Neural progenitor cell (in vitro differentiated cells): ENCODE results near the gene TFPT. TPM values are rescaled to one million over a fixed set of nuclear protein-coding genes. Genes with fewer than 3 reads are reported as not detected.

Experiments used
- DNase-seq: peaks from one replicate; pipeline ENCODE4 v3.0.0-alpha.2; 2016; ENCODE audit warnings: low spot score
- H2AFZ ChIP-seq: fragments of 200-600 bp; sonication (generic); replicated peaks from 2 replicates; pipeline ENCODE4 v1.6.1; 2016; ENCODE audit warnings: antibody characterized with exemption
- H3F3A ChIP-seq: fragments of 200-600 bp; sonication (generic); 2 replicates; pipeline ENCODE4 v1.6.1; 2016; ENCODE audit warnings: antibody characterized with exemption, low read depth
- H3K27ac ChIP-seq: fragments of 200-600 bp; sonication (generic); 2 replicates; pipeline ENCODE4 v1.5.1; 2016; ENCODE audit warnings: mild to moderate bottlenecking
- H3K27me3 ChIP-seq: fragments of 200-600 bp; sonication (generic); 2 replicates; pipeline ENCODE4 v1.6.1; 2016; ENCODE audit warnings: mild to moderate bottlenecking, moderate library complexity
- H3K36me3 ChIP-seq: fragments of 200-600 bp; sonication (generic); 2 replicates; pipeline ENCODE4 v1.5.1; 2016
- H3K4me1 ChIP-seq: fragments of 200-600 bp; sonication (generic); 2 replicates; pipeline ENCODE4 v1.6.1; 2016; ENCODE audit warnings: mixed run types
- H3K4me2 ChIP-seq: fragments of 200-600 bp; sonication (generic); 2 replicates; pipeline ENCODE4 v1.6.1; 2016
- H3K4me3 ChIP-seq: fragments of 200-600 bp; sonication (generic); 2 replicates; pipeline ENCODE4 v1.5.1; 2016
- H3K79me2 ChIP-seq: fragments of 200-600 bp; sonication (generic); 2 replicates; pipeline ENCODE4 v1.6.1; 2016; ENCODE audit warnings: low read depth
- H3K9ac ChIP-seq: fragments of 200-600 bp; sonication (generic); 2 replicates; pipeline ENCODE4 v1.6.1; 2016
- H3K9me3 ChIP-seq: fragments of 200-600 bp; sonication (generic); 2 replicates; pipeline ENCODE4 v1.5.1; 2016; ENCODE audit warnings: low read depth
- H4K20me1 ChIP-seq: fragments of 200-600 bp; sonication (generic); 2 replicates; pipeline ENCODE4 v1.6.1; 2016; ENCODE audit warnings: low read depth
- H3K27ac Mint-ChIP-seq: 3 replicates; pipeline ENCODE4 v1.8.0; 2021; ENCODE audit warnings: mixed read lengths
- H3K27me3 Mint-ChIP-seq: 2 replicates; pipeline ENCODE4 v1.8.0; 2022; ENCODE audit warnings: low read depth, mild to moderate bottlenecking, inconsistent platforms, moderate library complexity, mixed read lengths; ENCODE audit not compliant: insufficient read depth
- H3K36me3 Mint-ChIP-seq: 3 replicates; pipeline ENCODE4 v1.8.0; 2021; ENCODE audit warnings: mixed read lengths
- H3K4me1 Mint-ChIP-seq: 3 replicates; pipeline ENCODE4 v1.8.0; 2021; ENCODE audit warnings: mixed read lengths
- H3K4me3 Mint-ChIP-seq: 3 replicates; pipeline ENCODE4 v1.8.0; 2021; ENCODE audit warnings: mild to moderate bottlenecking, moderate library complexity, mixed read lengths
- H3K9me3 Mint-ChIP-seq: 3 replicates; pipeline ENCODE4 v1.8.0; 2020; ENCODE audit warnings: mixed read lengths
- CTCF ChIP-seq: fragments of 200-600 bp; sonication (generic); IDR thresholded peaks from 2 replicates; pipeline ENCODE4 v1.5.1; 2017; ENCODE audit warnings: antibody characterized with exemption, mild to moderate bottlenecking
- EZH2 ChIP-seq: fragments of 200-600 bp; sonication (generic); IDR thresholded peaks from 2 replicates; pipeline ENCODE4 v1.6.1; 2017; ENCODE audit warnings: antibody characterized with exemption, mild to moderate bottlenecking, moderate library complexity
- EZH2phosphoT487 ChIP-seq: fragments of 200-600 bp; sonication (generic); IDR thresholded peaks from 2 replicates; pipeline ENCODE4 v1.6.1; 2017; ENCODE audit warnings: antibody characterized with exemption
- total RNA-seq: library from RNA; depleted of rRNA; stranded (reverse); fragments of >200 nt; gene quantifications from 2 replicates; pipeline ENCODE4 v1.2.3, GENCODE V29; 2015; ENCODE audit warnings: low replicate concordance

TFPT gene
- total RNA-seq, 1 donor from 2014 or later = 9.4 TPM

- H3F3A ChIP-seq = peaks cover 21% of the 10 kb centered on the region
- Mint-ChIP-seq H3K4me3 (no peak overlapping the region), H3K4me1 (peaks cover 22% of the 10 kb centered on the region), H3K27me3 (peaks cover 12% of the 10 kb centered on the region), H3K36me3 (peaks cover 13% of the 10 kb centered on the region), H3K9me3 (peaks cover 34% of the 10 kb centered on the region), H3K27ac (peak overlapping the region; percentile 22)
- H3K27me3 ChIP-seq = peaks cover 39% of the 10 kb centered on the region
- no peaks in the 10 kb centered on the region for H3K9me3 ChIP-seq
- peaks cover 4% of the 10 kb centered on the region for H3K4me1 ChIP-seq
- H3K4me3 ChIP-seq = no peak overlapping the region
- no peak for DNase-seq
- TF ChIP-seq EZH2phosphoT487 (no peak), CTCF (no peak), EZH2 (no peak)
- no peak overlapping the region for H3K4me2 ChIP-seq
- no peak overlapping the region for H3K9ac ChIP-seq
- no peak overlapping the region for H3K27ac ChIP-seq
- no peak overlapping the region for H2AFZ ChIP-seq
- peaks cover 2% of the 10 kb centered on the region for H4K20me1 ChIP-seq
- H3K79me2 ChIP-seq = peaks cover 9% of the 10 kb centered on the region
- H3K36me3 ChIP-seq = no peaks in the 10 kb centered on the region
These were observed 47.4 kb upstream of the TFPT start for GRCh38 chr19:54162884-54163283.

DNA sequence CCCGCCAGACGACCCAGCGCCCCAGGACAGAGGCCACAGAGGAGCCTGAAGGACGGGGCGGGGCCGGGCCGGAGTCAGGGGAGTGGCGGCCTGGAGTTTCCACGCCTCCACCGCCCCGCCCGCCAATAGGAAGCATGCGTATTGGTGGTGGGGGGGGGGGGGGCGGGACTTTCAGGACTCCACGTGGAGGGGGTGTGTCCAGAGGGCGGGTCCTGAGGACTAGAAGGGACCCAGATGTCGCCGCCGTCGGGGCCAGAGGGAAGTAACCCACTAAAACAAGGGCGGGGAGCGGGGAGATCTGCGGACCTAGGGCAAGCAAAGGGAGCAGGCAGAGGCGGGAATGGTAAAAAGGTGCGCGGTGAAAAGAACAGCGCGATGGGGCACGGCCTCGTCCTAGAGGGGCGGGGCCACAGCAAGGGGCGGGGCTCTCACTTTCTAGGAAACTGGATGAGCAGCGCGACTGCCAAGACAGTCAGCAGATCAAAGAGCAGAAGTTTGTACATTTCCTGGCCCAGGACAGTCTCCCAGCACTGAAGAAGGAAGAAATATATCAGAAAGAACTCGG is 46.9 kb upstream of the TFPT start:
- H3K27ac ChIP-seq = no peak overlapping the region
- H3K9me3 ChIP-seq = no peaks in the 10 kb centered on the region
- peaks cover 9% of the 10 kb centered on the region for H3K79me2 ChIP-seq
- H4K20me1 ChIP-seq = peaks cover 2% of the 10 kb centered on the region
- Mint-ChIP-seq H3K9me3 (peaks cover 34% of the 10 kb centered on the region), H3K36me3 (peaks cover 13% of the 10 kb centered on the region), H3K4me3 (peak overlapping the region; percentile 64), H3K27me3 (peaks cover 15% of the 10 kb centered on the region), H3K4me1 (peaks cover 22% of the 10 kb centered on the region), H3K27ac (no peak overlapping the region)
- H3K4me2 ChIP-seq = peak overlapping the region; percentile 49
- no peaks in the 10 kb centered on the region for H3K36me3 ChIP-seq
- TF ChIP-seq EZH2phosphoT487 (no peak), CTCF (no peak), EZH2 (no peak)
- peaks cover 39% of the 10 kb centered on the region for H3K27me3 ChIP-seq
- no peak overlapping the region for H3K9ac ChIP-seq
- H2AFZ ChIP-seq = no peak overlapping the region
- peaks cover 23% of the 10 kb centered on the region for H3F3A ChIP-seq
- H3K4me3 ChIP-seq = peak overlapping the region; percentile 22
- peaks cover 4% of the 10 kb centered on the region for H3K4me1 ChIP-seq
- DNase-seq = peak; percentile 83

GRCh38 chr19:54160854-54161253 is 45.4 kb upstream of the TFPT start:
- H3K27me3 ChIP-seq = peaks cover 39% of the 10 kb centered on the region
- TF ChIP-seq CTCF = no peak
- no peak for TF ChIP-seq EZH2
- no peak for TF ChIP-seq EZH2phosphoT487
- H3K9ac ChIP-seq = no peak overlapping the region
- peaks cover 30% of the 10 kb centered on the region for H3F3A ChIP-seq
- peak overlapping the region; percentile 84 for H3K4me2 ChIP-seq
- H3K27ac ChIP-seq = no peak overlapping the region
- H3K4me3 Mint-ChIP-seq = peak overlapping the region; percentile 99
- peaks cover 2% of the 10 kb centered on the region for H4K20me1 ChIP-seq
- no peaks in the 10 kb centered on the region for H3K9me3 ChIP-seq
- peaks cover 15% of the 10 kb centered on the region for H3K27me3 Mint-ChIP-seq
- H3K36me3 Mint-ChIP-seq = peaks cover 16% of the 10 kb centered on the region
- H3K9me3 Mint-ChIP-seq = peaks cover 34% of the 10 kb centered on the region
- H3K36me3 ChIP-seq = no peaks in the 10 kb centered on the region
- H3K4me1 ChIP-seq = peaks cover 4% of the 10 kb centered on the region
- no peak for DNase-seq
- H2AFZ ChIP-seq = no peak overlapping the region
- peaks cover 22% of the 10 kb centered on the region for H3K4me1 Mint-ChIP-seq
- peaks cover 9% of the 10 kb centered on the region for H3K79me2 ChIP-seq
- H3K27ac Mint-ChIP-seq = peak overlapping the region; percentile 91
- peak overlapping the region; percentile 74 for H3K4me3 ChIP-seq
